Heart right ventricle (tissue), 16 donors: Measurements from ENCODE around the gene PDE1C. TPM values are rescaled to one million over a fixed set of nuclear protein-coding genes. Genes with fewer than 3 reads are reported as not detected.

Source experiments
- ATAC-seq, 8 donors: fragments of 200-7000 bp; cut with Tn5 transposase; one replicate each; pipeline ENCODE4 v1.9.1; 2020; ENCODE audit warnings: mild to moderate bottlenecking in 8 of 8, moderate library complexity in 8 of 8, moderate number of reproducible peaks in 1 of 8
- DNase-seq, 2 donors: peaks; one replicate each; pipeline ENCODE4 v3.0.0-alpha.2; 2020
- H3K27ac ChIP-seq, 10 donors: fragments of 200-600 bp; sonication (generic) in 2 of 10; one replicate each; pipeline versions ENCODE4 v1.5.0 to v1.8.0; 2020 to 2022; ENCODE audit warnings: mild to moderate bottlenecking in 3 of 10
- H3K27me3 ChIP-seq, 7 donors: fragments of 200-600 bp; one replicate each; pipeline ENCODE4 v1.8.0; 2021 to 2022; ENCODE audit warnings: mild to moderate bottlenecking in 2 of 7
- H3K36me3 ChIP-seq, 9 donors: fragments of 200-600 bp; sonication (generic) in 1 of 9; one replicate each; pipeline versions ENCODE4 v1.5.0 to v1.8.0; 2020 to 2022; ENCODE audit warnings: mild to moderate bottlenecking in 2 of 9
- H3K4me1 ChIP-seq, 9 donors: fragments of 200-600 bp; sonication (generic) in 1 of 9; one replicate each; pipeline versions ENCODE4 v1.5.0 to v1.8.0; 2020 to 2022; ENCODE audit warnings: mild to moderate bottlenecking in 4 of 9
- H3K4me3 ChIP-seq, 10 donors: fragments of 200-600 bp; sonication (generic) in 2 of 10; one replicate each; pipeline versions ENCODE4 v1.5.0 to v1.8.0; 2020 to 2022; ENCODE audit warnings: mild to moderate bottlenecking in 7 of 10, moderate library complexity in 2 of 10
- H3K9me3 ChIP-seq, 11 donors: fragments of 200-600 bp in 10 of 11; sonication (generic) in 2 of 11; one replicate each; pipeline versions ENCODE4 v1.5.0 to v1.8.0; 2013 to 2022; ENCODE audit warnings: mild to moderate bottlenecking in 2 of 11, control low read depth in 1 of 11, moderate library complexity in 1 of 11
- CTCF ChIP-seq, 9 donors: fragments of 200-600 bp; sonication (generic) in 2 of 9; IDR thresholded peaks; one replicate each; pipeline versions ENCODE4 v1.5.0 to v1.8.0; 2021 to 2022; ENCODE audit warnings: antibody characterized with exemption in 9 of 9, mild to moderate bottlenecking in 5 of 9, moderate library complexity in 1 of 9
- WGBS, 2 donors: extraction: QIAGEN DNeasy Blood & Tissue Kit; methylation state at CpG; one replicate each; pipeline ENCODE4 v1.1.7; 2013; ENCODE audit warnings: inconsistent platforms in 1 of 2; 5-methylcytosine and 5-hydroxymethylcytosine counted together
- intact Hi-C, 10 donors: fragments of 100-400 bp; cut with DNase I; formaldehyde crosslinking; loops; one replicate each; pipeline versions ENCODE4 v1.11.1 to v1.14.2; 2022
- polyA plus RNA-seq, 2 donors: library from polyadenylated mRNA; stranded (reverse); fragments of 200-250 nt; gene quantifications; one replicate each; pipeline ENCODE4 v1.2.3, GENCODE V29; 2013
- total RNA-seq, 10 donors: library from RNA; stranded (reverse); fragmentation: NEBNext Ultra II Directional in 3 of 10; extraction: Animal tissue kit (Norgen Biotek cat#: 25700) in 3 of 10; gene quantifications; one replicate each; pipeline versions ENCODE4 v1.2.1 to v1.2.4, GENCODE V29; 2021 to 2023
- donor health status: Arrhythmogenic right ventricular cardiomyopathy.
- donor health status: ischemic (EF 13 %, LVEDD 7.1; RV severe dilation, severe dysfunction).
- donor health status: healthy with polysubstance abuse.
- donor health status: DM: no; HTN: yes; CAD: no.
- donor health status: DM: no; HTN: no; CAD: no.
- donor health status: ischemic (EF 25% LVEDD 6.9; RV normal size, moderate dysfunction).
- donor health status: ischemic (EF 25% LVEDD 5.7; RV mildly dilated, moderate dysfunction).
- donor health status: healthy.
- donor health status: DM: yes; HTN: yes; CAD: no.
- donor health status: Ischemic cardiomyopathy.
- donor health status: ischemic (EF 35%, LVEDD 5.7; RV mildly dilated, moderate dysfunction).
- donor health status: nonischemic (EF 11% LVEDD 7.7; RV severe dilation, severe dysfunction).
- donor health status: DM: yes; HTN: yes; CAD: no.
- donor health status: PGD.
- donor health status: ischemic (EF 29% LVEDD 5.4; RV normal size, mild dysfunction).
- donor health status: nonischemic (EF 23%, LVEDD 6.1; RV moderate dilation, normal function).

Gene PDE1C
- total and polyA plus RNA-seq, 12 donors, result 11.7 to 315 (median 175) TPM

GRCh38 chr7:31864646-31865045 is 205.6 kb downstream of the PDE1C start:
- ATAC-seq, result no peak
- no peak for DNase-seq
- Histone ChIP-seq H3K36me3 (peaks cover 0 to 44% (median 0%) of the 10 kb centered on the region in 9 donors), H3K27ac (no peak overlapping the region), H3K9me3 (peaks cover 0 to 18% (median 7%) of the 10 kb centered on the region in 11 donors), H3K4me1 (peaks cover 0 to 5% (median 0%) of the 10 kb centered on the region in 9 donors), H3K4me3 (no peak overlapping the region), H3K27me3 (no peaks in the 10 kb centered on the region)
- no peak for TF ChIP-seq CTCF (IDR thresholded peaks at IDR 0.05)
- 81 to 89% methylated on average over 6 of the region's 6 CpGs for WGBS, 2 donors
- intact Hi-C loops, result no loop called here

GRCh38 chr7:31860925-31861324 is 209.3 kb downstream of the PDE1C start:
- 94 to 100% methylated on average over 1 of the region's 1 CpG for WGBS, 2 donors
- H3K27ac ChIP-seq, result no peak overlapping the region
- ATAC-seq, result no peak

GRCh38 chr7:31858055-31858454 is 212.2 kb downstream of the PDE1C start:
- H3K36me3 ChIP-seq, result peaks cover 0 to 12% (median 0%) of the 10 kb centered on the region in 9 donors
- WGBS, 2 donors, result 96 to 98% methylated on average over 2 of the region's 2 CpGs
- peaks cover 0 to 16% (median 0%) of the 10 kb centered on the region in 9 donors for H3K4me1 ChIP-seq
- no peak overlapping the region for H3K27ac ChIP-seq
- TF ChIP-seq CTCF (IDR thresholded peaks at IDR 0.05), result no peak
- DNase-seq, result no peak
- no peaks in the 10 kb centered on the region for H3K27me3 ChIP-seq
- no peak overlapping the region for H3K4me3 ChIP-seq
- H3K9me3 ChIP-seq, result no peaks in the 10 kb centered on the region
- no peak for ATAC-seq
- intact Hi-C loops, result no loop called here

More at GRCh38 chr7:31860925-31861324, 209.3 kb downstream of the PDE1C start:
- Histone ChIP-seq H3K4me1 (peaks cover 0 to 7% (median 0%) of the 10 kb centered on the region in 9 donors), H3K4me3 (no peak overlapping the region), H3K9me3 (no peaks in the 10 kb centered on the region), H3K36me3 (peaks cover 0 to 41% (median 0%) of the 10 kb centered on the region in 9 donors), H3K27me3 (no peaks in the 10 kb centered on the region)
- intact Hi-C loops, result no loop called here
- no peak for TF ChIP-seq CTCF (IDR thresholded peaks at IDR 0.05)
- DNase-seq, result no peak

GRCh38 chr7:31857172-31857571 is 213.0 kb downstream of the PDE1C start:
- no peak for TF ChIP-seq CTCF (IDR thresholded peaks at IDR 0.05)
- Histone ChIP-seq H3K4me1 (peaks cover 0 to 24% (median 3%) of the 10 kb centered on the region in 9 donors), H3K9me3 (no peaks in the 10 kb centered on the region), H3K36me3 (peaks cover 0 to 8% (median 0%) of the 10 kb centered on the region in 9 donors), H3K27ac (peak overlapping the region in 1 of 10 donors; percentile 48), H3K27me3 (no peaks in the 10 kb centered on the region), H3K4me3 (no peak overlapping the region)
- 80 to 95% methylated on average over 2 of the region's 2 CpGs for WGBS, 2 donors
- DNase-seq (no peak), ATAC-seq (peak in 2 of 8 donors; percentile 50 to 72)
- intact Hi-C loops, result no loop called here
